ENCODE data around the gene CDH22.
A peak's percentile ranks its signal among the peaks of the same experiment; 100 is the strongest.

Gene CDH22

GRCh38 chr20:46160661-46161060 lies 147.6 kb downstream of the CDH22 start:
- no peak for DNase-seq

- no peak for DNase-seq
These were observed 149.0 kb downstream of the CDH22 start for GRCh38 chr20:46159101-46159897.

- no peak for DNase-seq
These were observed 149.8 kb downstream of the CDH22 start for GRCh38 chr20:46158476-46158987.

- DNase-seq: no peak
These were observed 150.7 kb downstream of the CDH22 start for GRCh38 chr20:46157625-46158024.

GRCh38 chr20:46157076-46157592 lies 151.2 kb downstream of the CDH22 start:
- DNase-seq: no peak

- DNase-seq: no peak
These were observed 152.2 kb downstream of the CDH22 start for GRCh38 chr20:46156065-46156464.

GRCh38 chr20:46154796-46155195 lies 153.5 kb downstream of the CDH22 start:
- no peak for DNase-seq

- DNase-seq: no peak
These were observed 154.0 kb downstream of the CDH22 start for GRCh38 chr20:46154305-46154704.

GRCh38 chr20:46152824-46153586 lies 155.3 kb downstream of the CDH22 start:
- DNase-seq: no peak

GRCh38 chr20:46151936-46152335 lies 156.4 kb downstream of the CDH22 start:
- no peak for DNase-seq

- DNase-seq: no peak
These were observed 157.4 kb downstream of the CDH22 start for GRCh38 chr20:46150943-46151342.

- DNase-seq: no peak
These were observed 159.7 kb downstream of the CDH22 start for GRCh38 chr20:46148313-46149208.

GRCh38 chr20:46145713-46146112 lies 162.6 kb downstream of the CDH22 start:
- peak; percentile 80 for DNase-seq

GRCh38 chr20:46144432-46145025 lies 163.8 kb downstream of the CDH22 start:
- DNase-seq: no peak

- peak; percentile 11 for DNase-seq
These were observed 166.2 kb downstream of the CDH22 start for GRCh38 chr20:46142124-46142523.

- no peak for DNase-seq
These were observed 168.3 kb downstream of the CDH22 start for GRCh38 chr20:46139908-46140482.

- DNase-seq: no peak
These were observed 168.9 kb downstream of the CDH22 start for GRCh38 chr20:46139266-46139889.

GRCh38 chr20:46137816-46138215 lies 170.5 kb downstream of the CDH22 start:
- DNase-seq: no peak

GRCh38 chr20:46135856-46136633 lies 172.3 kb downstream of the CDH22 start:
- no peak for DNase-seq

GRCh38 chr20:46134716-46135115 lies 173.6 kb downstream of the CDH22 start:
- DNase-seq: no peak
